GM21515 (cell line): ENCODE data around the gene RACGAP1.

Source experiments
- ATAC-seq: cut with Tn5 transposase; IDR thresholded peaks from one replicate; pipeline ENCODE4 v1.9.1; 2021; ENCODE audit not compliant: unreplicated experiment

The RACGAP1 gene

DNA sequence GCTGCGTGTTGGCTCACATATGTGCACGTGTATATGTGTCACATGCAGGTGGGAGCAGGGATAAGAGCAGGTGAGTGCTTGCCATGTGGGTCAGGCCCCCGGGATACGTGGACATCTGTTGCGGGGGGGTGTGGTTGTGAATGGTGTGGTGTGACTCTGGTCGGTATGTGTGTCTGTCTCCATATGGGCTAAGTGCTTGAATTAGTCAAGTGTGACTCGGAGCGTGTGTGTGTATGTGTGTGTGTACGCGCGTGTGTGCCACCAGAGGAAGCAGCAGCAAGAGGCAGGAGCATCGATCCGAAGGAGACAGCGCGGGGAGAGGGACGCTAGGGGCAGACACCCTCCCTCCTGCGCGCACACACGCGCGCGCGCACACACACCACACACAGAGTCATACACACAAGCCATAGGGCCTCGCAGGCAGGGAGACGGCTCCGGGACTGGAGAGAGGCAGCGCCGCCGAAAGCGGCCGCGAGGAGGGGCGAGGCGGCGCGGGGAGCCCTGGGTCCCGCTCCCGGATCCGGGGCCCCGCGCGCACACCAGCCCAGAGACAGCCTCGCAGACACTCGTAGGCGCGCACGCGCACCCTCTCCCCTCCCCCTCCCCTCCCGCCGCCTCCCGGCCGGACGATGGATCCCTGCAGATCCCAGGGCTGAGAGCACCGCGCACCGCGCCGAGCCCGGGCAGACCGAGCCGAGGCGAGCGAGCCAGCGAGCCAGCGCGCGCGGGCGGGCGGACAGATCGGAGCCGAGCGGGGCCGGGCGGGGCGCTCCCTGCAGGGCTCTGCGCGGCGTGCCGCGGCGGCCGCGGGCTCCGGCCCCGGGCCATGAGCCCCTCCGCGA lies 31.9 kb upstream of the RACGAP1 start, which contains the start of gene ASIC1:
Gene ASIC1 (plus strand): TSS at position 597 of the 842 bp plus-strand sequence. CDS start 1,171 bp downstream, outside the sequence.
- no peak for ATAC-seq

DNA sequence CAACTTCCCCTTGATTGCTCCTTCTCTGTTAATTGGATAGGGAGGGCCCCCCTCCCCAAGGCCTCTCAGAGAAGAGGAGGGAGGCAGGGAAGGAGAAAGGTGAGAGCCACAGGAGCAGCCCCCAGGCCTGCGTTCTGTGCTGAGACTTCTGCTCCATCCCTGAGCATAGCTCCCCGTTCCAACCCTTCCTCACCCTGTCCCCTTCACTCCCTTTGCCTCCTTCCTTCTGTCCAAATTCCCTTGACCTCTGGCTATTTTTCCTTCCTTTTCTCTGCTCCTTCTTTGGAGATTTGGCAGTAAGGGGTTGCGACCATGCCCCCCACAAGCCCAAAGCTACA lies 31.3 kb upstream of the RACGAP1 start:
- ATAC-seq = no peak

DNA sequence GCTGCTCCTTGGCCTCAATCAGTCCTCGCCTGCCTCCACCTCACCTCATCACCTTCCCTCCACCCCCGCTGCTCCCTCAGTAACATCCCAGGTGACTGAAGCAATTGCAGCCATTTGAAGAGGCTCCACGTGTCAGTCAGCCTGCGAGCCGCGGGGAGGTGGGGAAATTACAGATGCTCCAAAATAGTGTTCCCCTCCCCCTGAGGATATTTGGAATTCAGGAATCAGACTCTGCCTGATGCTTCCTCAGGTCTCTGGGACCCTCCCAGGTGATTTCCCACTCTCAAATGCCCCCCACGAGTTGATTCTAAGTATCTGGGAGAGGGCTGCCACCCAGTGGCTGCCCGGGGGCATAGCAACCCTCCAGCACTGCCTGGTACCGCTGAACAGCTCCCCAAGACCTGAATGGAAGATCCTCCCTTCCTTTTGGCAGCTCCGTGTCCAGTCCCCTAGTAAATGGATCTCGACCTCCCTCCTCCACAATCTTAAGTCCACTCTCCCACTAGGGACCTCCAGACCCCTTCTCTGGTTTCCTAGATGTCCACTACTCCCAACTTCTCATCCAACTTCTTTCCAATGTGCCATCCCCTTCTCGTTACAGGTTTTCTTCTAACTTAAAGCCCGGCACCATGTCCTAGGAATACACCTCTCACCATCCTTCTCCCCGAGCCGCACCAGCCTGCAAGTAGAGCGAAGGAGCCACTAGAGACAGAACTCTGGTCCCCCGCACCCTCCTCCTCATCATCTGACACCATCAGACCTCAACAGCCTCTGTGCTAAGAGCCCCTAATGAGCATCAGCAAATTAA lies 30.7 kb upstream of the RACGAP1 start:
- ATAC-seq = no peak

DNA sequence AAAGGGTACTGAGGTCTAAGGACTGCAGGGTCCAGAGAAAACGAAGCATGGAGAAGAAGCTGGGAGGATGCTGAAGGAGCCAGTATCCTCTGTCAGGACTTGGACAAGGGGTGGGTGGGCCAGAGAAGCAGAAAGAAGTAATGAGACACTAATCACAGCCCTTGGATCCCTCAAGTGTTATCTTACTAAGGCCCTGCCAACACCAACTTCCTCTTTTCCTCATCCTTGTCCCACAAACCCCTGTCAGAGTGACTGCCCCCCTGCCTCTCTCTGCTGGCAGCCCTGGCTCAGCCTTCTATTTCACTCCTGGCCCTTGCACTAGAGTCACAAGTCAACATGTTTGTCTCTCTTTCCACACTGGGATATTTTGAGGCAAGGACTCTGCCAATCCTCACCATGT lies 28.3 kb upstream of the RACGAP1 start:
- ATAC-seq = no peak

DNA sequence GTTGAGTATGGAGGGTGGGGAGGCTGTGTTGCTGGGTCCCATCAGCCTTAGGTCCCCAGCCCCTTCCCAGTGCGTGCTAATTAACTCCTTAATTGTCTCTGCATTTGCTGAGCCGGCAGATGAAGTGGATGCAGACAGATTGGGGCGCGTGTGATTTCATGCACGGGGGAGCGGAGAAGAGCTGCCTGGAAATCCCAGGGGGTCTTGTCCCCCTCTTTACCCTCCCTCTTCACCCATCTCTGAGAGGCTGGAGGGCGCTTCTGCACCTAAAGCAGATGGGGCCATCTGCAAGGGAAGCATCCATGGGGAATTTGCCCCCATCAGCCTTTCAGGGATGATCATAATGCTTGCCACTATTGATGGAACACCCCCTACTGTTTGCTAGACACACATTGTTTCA lies 27.7 kb upstream of the RACGAP1 start:
- no peak for ATAC-seq

DNA sequence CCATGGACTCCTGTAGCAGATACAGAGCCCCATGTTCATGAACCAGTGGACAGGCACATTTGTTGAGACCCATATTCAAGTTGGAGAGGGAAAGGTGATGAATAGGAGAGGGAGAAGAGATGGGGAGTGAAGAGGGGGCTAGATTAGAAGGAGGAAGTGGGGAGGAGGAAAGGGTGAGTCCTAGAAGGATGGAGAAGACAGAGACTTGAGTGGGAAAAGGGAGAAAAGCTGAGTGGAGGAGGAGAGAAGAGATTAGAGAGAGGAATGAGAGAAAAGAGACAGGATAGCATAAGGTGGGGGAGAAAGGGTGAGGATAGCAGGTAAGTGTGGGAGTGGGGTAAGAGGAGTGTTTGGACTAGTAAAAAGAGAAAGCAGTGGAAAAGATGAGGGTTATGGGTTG lies 27.2 kb upstream of the RACGAP1 start:
- ATAC-seq = no peak

DNA sequence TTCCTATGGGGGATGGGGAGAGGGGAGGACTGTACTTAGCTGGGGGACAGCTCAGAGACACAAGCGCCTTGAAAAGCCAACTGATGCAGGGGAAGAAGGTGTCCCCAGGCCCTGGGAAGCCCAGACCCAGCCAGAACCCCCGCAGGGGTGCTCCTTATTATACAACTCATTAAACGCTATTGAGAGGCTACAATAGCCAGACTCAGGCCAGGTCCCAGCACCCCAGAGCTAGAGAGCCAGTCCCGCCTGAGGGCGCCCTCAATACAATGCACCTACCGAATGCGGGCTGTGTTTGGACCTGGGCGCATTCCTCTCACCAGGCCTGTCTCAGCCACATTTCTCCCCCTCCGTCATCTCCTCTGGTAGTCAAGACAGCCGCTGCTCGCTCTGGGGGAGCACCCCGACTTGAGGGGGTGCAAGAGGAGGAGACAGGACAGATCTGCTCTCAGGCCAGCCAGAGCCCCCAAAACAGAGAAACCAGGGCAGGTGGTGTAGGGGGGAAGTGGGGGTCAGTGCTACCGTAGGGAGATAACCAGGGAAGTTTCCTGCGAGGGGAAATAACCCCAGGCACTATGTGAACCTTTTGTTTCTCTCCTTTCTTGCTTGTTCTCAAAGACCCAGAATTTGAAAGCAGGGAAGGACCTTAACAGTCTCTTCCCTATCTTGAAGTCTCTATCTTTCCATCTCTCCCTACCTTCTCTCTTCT lies 26.0 kb upstream of the RACGAP1 start:
- no peak for ATAC-seq

DNA sequence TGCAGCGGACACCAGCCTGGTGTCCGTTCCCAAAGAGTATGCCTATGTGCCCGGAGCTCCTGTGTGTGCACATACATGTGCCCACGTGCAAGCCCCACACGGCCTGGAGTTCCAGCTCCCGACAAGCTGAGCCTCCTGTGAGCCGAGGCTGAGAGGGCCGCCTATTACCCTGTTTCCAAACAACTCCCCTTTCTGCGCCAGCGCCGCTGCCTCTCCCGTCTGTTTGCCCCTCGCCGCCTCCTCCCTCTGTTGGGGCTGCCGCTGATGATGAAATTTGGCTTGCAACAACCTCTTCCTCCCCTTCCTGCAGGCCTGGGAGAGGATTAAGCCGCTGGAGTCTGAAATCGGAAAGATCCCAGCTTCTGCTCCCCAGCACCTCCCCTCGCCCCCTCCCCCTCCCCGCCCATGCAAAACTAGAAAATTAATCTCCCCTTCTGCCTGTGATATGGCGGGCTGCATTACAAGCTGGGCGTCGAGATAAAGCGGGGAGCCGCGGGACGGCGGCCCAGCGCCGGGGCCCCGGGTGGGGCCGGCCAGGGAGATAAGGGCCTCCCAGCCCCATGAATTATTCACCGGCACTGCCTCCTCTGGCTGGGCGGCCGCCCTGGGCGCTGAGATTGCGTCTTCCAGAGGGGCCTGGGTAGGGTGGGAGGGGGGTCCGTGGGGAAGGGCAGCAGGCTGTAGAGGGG lies 25.3 kb upstream of the RACGAP1 start:
- no peak for ATAC-seq

DNA sequence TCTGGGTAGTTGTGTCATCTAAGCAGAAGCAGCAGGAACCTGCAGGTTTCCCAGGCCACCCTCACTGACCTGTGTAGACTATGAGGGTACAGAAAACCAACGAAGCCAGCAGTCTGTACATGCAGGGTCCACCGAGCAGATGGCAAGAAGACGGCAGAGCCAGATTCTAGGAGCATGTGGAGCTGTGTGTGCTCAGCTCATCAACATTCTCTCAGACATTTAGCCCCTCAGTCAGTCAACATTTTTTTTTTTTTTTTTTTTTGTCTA lies 24.8 kb upstream of the RACGAP1 start:
- ATAC-seq = no peak

DNA sequence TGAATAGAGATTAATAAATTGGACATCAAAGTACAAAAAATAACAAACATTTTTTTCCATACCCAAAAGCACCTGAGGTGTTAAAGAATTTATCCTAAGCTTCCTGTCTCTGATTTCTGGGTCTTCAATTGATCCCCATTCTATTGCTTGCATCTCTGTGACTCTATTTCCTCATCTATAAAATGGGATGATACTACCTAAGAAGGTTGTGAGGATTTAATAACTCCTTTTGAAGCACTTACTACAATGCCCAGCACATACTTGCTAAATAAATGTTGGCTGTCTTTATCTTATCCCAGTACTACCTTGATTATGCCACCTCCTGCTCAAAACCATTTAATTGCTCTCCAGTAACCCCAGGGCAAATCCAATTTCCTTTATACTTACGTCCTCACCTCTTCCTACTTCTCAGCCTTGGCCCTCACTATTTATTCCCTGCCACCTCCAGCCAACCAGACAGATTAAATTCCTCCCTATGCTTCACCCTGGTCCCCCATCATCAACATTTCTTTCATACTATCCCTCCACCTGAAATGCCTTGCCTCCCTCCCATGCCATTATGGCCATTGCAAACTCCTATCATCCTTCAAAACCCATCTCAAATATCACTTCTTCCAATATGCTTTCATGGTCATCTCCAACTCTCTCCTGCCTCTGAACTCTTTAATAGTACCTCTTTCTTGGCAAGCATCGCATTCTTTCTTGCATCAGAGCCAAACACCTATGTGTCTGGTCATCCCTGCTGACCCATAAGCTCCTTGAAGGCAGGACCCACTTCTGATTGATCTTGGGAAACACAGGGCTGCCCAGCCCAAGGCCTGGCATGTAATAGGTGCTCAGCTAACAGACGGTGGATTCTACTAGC lies 24.2 kb upstream of the RACGAP1 start:
- ATAC-seq = no peak

DNA sequence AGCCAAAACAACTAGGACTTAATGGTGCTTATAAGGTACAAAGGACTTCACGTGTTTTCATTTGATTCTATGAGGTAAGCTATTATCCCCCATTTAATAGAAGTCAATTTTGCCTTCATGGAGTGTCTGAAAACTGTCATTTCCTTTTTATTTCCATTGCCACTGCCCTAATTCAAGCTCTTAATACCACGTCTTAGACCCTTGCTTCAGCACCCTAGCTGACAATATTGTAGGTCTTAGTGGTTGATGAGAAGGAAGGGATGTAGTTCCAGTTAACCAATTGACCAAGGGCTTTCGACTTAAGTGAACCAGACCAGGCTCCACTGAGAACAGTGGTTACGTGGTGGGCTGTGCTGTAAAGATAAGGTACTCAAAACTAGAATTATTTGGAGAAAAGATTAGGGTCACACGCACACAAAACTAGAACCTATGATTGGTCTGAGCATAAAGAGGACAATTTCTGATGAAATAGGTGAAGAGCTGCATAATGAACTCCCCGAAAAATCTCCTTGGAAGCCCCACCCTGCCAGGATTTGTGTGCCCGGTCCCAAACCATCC lies 22.5 kb upstream of the RACGAP1 start:
- ATAC-seq = no peak

DNA sequence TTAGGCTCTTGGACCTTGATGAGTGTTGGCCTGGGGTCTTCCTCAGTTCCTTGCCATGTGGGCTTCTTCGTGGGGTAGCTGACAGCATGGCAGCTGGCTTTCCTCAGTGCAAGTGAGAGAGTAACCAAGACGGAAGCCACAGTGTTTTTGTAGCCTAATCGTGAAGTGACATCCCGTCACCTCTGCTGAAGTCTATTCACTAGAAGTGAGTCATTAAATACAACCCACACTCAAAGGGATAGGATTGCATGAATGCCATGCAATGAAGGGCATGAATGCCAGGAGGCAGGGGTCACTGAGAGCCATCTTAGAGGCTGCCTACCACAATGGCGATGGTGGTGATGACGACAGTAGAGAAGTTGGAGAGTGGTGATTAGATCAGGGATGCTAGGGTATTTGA lies 18.6 kb upstream of the RACGAP1 start:
- ATAC-seq = no peak

DNA sequence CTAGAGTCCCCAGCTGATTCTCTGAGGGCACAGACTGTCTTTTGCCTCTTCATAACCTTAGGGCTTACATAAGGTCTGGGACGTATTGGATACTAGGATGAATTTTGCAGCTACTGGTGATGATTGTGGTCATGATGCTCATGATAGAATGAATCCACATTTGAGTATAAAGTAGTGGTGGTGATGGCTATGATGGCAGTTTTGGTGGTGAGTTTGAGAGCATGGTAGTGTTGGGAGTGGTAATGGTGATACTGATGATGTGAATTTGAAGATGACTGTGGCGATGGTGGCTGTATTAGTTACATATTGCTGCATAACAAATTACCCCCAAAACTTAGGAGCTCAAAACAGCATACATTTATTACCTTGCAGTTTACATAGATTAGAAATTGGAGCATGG lies 18.0 kb upstream of the RACGAP1 start:
- ATAC-seq = no peak

DNA sequence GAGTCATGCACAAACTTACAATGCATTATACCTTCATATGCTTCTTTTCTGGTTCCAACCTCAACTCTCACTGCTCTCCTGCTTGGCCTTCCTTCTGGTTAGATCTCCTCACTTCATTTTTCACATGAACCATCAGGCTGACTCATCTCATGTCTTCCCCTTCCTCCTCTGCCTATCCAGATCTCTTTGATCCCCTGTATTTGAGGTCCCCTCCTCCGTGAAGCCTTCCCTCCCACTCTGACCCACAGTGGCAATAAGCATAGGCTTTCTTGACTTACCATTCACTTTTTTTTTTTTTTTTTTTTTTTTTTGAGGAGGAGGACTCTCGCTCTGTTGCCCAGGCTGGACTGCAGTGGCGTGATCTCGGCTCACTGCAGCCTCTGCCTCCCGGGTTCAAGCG lies 17.4 kb upstream of the RACGAP1 start:
- ATAC-seq = no peak

DNA sequence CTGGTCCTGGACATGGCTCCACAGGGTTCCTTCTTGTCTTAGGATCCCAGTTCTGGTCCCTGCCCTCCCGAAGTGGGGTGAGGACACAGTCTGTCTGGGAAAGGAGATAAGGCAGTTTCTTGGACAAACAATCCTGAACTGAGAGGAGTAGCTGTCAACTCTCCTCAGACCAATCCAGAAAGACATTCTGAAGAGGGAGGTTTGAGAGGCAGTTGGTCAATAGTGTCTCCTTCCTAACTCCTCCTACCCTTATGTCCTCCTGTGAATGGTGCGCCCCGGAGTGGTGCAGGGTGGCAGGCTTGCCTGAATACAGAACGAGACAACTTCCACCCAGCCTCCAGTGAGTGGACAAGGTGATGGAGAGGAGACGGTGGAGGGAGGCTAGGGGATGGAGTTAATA lies 16.7 kb upstream of the RACGAP1 start:
- ATAC-seq = no peak

DNA sequence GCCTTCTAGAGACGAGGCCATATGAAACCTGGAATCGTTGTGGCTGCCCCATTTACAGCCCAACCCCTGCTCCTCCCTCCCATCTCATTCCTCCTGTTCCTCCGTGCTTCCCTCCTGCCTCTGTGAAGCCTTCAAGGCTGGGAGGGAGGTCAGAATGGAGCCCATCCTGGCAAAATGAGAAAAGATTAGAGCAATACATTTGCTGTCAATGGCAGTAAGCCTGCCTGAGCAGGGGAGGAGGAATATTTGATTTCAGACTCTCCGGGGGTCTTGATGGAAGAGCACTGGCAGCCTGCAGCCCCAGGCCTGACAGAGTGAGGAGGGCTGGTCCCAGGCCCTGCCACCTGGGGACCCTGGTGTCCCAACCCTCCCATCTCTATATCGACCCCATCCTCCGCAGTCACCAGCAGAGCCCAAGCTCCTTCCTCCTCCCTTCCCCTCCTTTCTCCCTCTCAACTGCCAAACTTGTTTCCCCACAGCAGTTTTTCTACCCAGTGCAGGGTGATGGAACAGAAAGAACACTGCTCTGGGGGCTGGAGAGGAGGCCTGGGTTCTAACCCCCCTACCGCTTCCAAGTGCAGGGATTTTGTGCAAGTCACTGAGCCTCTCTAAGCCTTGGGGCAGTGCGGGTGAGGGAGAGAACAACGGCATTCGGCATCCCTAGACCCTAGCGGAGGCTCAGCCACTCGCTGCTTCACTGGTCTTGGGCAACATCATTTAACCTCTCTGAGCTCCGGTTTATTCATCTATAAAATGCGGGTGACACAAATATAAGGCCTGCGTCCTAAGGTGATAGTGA lies 16.0 kb upstream of the RACGAP1 start:
- no peak for ATAC-seq

DNA sequence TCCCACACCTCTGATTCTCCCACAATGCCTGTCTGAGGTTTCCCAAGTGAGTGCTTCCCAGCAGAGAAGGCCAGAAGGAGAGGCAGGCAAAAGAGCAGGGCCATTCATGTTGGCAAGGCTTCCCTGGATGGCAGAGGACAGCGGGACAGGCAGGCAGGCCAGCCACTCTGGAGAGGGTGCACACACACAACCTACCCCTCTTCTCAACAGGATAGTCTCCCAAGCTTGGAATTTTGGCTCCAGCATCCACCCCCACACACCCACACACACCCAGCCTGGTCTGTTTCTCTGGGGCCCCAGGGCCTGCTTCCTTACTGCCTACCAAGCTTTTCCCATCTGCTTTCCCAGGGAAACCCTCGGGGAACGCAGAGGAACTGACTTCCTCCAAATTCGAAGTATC lies 15.4 kb upstream of the RACGAP1 start:
- ATAC-seq = no peak

DNA sequence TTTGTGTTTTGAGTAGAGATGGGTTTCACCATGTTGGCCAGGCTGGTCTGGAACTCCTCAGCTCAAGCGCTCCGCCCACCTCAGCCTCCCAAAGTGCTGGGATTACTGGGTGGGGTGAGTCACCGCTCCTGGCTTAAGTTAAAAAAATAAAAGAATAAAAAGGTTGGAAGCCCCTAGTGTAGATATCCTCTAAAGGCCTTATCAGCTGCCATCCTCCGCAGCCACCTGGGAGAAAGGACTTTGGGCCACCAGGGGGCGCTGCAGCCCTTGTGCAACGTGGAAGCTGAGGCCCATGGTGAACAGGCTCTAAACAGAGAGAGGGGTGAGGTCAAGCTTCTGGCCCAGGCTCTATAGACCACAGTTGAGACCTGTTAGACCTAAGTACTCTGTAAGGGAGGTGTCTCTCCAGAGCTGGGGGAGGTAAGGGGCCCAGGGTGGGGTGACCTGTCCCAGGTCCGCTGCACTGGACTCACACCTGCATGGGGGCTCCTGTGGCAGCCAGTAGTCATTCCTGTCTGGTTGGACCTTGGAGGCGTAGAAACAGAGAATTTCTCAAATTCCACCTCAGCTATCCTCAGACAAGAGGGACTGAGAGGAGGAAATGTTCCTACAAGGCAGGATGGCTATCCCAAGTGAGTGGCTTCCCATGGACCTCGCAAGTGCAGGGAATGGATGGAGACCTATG lies 14.0 kb upstream of the RACGAP1 start:
- ATAC-seq = no peak

DNA sequence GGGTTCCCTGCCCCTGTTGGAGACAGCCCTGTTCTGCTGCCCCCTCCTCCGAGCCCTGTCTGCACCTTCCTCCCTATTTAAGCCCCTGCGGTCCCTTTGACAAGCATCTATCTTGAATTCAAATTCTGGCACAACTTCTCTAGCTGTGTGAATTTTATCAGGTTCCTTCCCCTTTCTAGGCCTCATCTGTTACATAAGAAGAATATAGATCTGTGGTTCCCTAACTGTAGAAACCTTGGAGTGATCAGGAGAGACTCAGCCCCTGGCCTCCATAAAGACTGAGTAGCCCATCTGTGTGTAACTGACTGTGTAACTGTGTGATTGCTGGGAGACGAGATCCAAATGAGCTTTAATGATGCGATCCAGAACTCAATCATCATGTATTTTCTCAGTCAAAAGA lies 13.0 kb upstream of the RACGAP1 start:
- no peak for ATAC-seq
